HG02970 (cell line): ENCODE data around the gene ADRA2C.

Experiments used
- ATAC-seq: cut with Tn5 transposase; IDR thresholded peaks from one replicate; pipeline ENCODE4 v1.9.1; 2021; ENCODE audit warnings: mild to moderate bottlenecking, moderate library complexity, moderate number of reproducible peaks; ENCODE audit not compliant: unreplicated experiment, low FRiP score

Gene ADRA2C

DNA sequence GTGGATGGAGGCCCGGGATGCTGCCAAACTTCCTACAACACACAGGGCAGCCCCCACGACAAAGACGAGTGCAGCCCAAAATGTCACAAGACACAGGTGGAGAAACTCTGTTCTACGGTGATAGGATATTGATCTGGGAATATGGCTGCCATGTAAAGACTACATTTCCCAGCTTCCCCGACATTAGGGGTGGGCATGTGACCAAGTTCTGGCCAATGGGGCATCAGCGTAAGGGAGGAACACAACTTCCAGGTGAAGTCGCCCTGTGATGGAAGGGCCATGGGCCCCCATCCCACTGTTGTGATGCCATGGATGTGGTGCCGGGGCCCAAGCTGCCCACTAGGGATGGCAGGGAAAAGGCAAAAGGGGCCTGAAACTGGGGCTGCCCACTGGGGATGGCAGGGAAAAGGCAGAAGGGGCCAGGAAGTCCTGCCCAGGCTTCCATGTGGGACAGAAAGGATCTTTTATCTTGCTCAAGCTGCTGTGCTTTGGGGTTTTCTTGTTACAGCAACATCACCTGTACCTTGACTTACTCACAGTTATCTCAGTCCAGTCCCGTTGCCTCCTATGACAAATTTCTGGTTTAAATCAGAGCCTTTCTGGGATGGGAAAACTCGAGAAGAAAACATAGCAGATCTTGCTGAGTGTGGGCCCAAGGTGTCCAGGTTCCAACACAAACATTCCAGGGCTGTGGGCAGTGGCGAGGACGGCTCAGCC is 9.7 kb upstream of the ADRA2C start:
- no peak for ATAC-seq

DNA sequence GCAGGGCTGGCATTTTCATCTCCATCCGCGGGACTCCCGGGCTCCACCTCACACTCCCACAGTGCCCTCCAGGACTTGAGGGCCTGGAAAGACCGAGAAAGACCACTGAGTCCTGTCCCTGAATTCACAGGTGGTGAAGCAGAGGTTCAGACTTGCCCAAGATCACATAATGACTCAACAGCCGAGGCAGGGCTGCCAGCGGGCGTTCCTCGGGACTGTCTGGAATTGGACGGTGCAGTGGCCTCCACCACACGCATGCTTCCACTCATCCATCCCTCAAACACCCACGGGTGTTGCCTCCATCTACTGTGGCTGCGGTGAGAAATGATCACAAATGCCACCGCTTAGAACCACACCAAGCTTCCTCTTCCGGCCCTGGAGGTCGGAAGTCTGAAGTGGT is 6.9 kb upstream of the ADRA2C start:
- no peak for ATAC-seq

DNA sequence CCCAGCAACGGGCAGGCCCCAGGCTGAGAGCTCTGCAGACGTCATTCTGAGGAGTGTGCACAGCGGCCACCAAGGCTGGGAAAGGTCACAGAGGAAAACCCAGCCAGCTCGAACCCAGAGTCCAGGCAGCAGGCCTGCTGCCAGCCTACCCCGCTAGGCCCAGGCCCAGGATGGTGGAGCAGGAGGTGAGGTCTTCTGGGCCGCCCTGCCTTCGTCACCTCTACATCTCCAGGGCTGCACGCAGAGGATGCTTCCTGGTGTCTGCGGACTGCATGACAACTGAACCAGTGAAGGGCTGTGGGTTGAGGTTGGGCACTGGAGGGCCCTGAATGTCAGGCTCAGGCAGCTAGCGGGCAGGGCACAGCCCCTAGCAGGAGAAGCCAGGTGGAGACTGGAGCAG is 5.8 kb upstream of the ADRA2C start:
- no peak for ATAC-seq

DNA sequence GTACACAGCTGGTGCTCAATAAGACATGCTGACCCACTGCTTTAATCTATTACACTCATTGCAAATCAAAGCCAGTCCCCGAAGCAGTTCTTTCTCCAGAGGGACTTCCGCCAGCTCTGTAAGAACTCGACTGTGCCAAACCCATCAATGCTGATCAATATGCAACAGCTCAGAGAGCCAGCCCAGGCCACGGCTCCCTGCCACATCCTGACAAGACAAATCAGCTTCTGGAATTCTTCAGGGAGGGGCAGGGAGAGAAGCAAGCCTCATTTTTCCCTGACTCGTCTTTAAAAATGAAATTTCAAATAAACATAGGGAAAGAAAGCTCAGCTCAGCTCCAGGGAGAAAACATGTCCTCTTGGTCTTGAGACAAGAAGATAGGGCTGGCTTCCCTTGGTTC is 5.3 kb upstream of the ADRA2C start:
- no peak for ATAC-seq

DNA sequence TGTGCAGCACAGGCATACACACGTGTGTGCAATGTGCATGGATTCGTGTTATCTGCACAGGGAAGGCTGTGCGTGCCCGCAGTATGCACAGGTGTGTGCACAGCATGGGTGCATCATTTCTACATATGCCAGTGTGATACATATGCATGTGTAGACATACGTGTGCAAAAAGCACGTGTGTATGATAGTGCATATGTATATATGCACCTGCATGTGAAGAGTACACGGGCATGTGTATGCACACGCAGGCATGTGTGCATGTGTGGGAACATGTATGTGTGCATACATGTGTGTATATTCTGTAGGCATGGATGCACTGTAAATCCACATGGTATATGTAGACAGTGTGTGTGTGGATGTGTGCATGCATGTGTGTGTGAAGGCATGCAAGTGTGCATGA is 3.9 kb upstream of the ADRA2C start:
- ATAC-seq, result no peak

DNA sequence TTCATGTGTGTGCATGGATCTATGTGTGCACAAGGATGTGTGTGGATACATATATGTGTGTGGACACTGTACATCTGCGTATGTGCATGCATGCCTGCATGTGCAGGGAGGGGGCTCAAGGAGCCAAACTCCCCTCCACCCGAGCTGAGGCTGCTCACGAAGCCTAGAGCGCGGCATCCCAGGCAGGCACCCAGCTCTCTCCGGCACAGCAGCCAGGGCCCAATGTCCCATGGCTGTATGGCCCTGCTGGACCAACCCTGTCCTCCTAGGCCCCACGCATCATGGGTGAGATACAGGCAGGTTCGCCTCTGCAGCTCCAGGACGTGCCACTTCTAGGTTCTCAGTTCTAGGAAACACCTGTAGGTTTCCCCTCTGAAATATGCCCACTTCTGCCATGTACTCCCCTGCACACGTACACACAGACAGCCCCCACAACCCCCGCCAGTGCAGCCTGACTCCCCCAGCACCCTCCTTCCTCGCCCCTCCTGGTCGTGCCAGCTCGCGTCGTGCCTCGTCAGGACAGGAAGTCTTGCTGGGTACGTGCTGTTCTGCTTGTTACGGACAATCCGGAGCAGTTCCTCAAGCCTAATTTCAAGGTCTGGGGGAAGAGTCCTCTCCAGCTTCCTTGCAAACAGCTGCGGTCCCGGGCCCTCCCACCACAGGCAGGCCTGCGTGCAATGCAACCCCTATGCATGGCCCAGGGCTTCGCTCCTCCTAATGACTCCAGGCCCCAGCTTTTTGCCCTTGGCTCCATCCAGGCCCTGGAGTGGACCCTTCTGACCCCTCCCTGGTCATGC is 3.2 kb upstream of the ADRA2C start:
- no peak for ATAC-seq

DNA sequence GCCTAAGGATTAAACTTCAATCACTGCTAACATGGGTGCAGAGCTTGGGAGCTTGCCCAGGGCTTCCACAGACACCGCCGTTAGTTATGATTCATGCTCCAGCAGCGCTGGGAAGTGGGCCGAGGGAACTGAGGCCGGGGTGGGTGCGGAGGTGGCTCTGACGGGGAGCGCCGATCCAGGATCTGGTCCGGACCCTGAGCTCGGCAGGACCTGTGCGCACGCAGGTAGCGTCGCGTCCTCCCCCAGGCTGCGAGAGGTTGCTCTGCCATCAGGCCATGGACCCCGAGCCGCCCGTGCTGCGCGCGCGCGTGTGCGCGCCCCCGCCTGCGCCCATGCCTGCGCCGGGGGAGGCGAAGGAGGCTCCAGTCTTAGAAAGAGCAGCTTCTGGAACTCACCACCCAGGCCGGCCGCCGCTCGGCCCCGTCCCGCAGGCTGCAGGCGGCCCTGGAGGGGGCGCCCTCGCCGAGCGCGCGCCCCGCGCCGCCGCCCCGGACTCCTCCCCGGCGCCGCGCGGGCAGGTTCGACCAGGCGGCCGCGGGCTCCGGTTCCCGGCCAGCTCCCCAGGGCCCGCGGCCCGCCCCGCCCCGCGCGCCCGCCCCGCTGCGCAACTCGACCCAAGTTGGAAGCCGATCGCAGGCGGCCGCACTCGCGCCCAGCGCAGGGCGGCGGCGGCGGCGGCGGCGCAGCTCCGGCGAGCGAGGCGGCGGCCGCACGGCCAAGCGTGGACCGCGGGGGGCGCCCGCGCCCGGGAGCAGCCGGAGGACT is 732 bp upstream of the ADRA2C start:
- ATAC-seq, result no peak

DNA sequence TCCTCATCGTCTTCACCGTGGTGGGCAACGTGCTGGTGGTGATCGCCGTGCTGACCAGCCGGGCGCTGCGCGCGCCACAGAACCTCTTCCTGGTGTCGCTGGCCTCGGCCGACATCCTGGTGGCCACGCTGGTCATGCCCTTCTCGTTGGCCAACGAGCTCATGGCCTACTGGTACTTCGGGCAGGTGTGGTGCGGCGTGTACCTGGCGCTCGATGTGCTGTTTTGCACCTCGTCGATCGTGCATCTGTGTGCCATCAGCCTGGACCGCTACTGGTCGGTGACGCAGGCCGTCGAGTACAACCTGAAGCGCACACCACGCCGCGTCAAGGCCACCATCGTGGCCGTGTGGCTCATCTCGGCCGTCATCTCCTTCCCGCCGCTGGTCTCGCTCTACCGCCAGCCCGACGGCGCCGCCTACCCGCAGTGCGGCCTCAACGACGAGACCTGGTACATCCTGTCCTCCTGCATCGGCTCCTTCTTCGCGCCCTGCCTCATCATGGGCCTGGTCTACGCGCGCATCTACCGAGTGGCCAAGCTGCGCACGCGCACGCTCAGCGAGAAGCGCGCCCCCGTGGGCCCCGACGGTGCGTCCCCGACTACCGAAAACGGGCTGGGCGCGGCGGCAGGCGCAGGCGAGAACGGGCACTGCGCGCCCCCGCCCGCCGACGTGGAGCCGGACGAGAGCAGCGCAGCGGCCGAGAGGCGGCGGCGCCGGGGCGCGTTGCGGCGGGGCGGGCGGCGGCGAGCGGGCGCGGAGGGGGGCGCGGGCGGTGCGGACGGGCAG is 792 bp downstream of the ADRA2C start:
- no peak for ATAC-seq

DNA sequence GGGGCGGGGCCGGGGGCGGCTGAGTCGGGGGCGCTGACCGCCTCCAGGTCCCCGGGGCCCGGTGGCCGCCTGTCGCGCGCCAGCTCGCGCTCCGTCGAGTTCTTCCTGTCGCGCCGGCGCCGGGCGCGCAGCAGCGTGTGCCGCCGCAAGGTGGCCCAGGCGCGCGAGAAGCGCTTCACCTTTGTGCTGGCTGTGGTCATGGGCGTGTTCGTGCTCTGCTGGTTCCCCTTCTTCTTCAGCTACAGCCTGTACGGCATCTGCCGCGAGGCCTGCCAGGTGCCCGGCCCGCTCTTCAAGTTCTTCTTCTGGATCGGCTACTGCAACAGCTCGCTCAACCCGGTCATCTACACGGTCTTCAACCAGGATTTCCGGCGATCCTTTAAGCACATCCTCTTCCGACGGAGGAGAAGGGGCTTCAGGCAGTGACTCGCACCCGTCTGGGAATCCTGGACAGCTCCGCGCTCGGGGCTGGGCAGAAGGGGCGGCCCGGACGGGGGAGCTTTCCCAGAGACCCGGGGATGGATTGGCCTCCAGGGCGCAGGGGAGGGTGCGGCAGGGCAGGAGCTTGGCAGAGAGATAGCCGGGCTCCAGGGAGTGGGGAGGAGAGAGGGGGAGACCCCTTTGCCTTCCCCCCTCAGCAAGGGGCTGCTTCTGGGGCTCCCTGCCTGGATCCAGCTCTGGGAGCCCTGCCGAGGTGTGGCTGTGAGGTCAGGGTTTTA is 1.5 kb downstream of the ADRA2C start:
- no peak for ATAC-seq

DNA sequence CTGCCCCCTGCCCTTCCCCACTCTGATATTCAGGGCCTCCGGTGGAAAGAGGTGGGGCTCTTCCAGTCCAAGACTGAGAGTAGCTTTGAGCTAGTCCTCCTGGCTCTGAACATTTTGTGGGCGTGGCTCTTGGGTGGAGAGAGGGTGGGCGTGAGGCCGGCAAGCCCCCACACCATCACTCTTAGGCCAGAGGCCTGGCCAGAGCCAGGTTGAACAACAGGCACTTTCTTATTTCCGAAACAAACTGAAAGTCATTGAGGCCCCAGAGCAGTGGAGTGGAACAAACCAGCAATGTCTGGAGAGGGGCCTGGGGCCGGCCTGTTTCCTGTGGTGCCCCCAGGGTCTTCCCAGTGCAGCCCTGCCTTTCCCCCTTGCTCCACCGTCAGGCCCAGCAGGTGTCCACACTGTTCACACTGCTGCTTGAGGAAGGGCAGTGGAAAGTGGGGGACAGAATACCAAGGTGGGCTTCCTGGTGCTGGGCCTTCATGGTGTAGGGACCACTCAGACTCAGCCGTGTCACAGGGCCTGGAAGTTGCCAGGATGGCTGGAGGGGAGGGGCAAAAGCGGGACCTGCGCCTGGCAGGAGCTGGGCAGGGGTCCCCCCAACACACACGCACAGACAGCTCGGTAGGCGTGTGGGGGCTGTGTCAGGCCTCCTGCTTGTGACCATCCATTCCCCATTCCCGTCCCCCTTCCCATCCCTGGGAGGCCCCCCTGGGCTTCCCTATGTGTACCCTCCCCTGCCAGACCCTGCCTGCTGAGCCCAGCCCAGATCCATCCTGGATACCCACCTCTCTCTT is 2.9 kb downstream of the ADRA2C start:
- no peak for ATAC-seq

DNA sequence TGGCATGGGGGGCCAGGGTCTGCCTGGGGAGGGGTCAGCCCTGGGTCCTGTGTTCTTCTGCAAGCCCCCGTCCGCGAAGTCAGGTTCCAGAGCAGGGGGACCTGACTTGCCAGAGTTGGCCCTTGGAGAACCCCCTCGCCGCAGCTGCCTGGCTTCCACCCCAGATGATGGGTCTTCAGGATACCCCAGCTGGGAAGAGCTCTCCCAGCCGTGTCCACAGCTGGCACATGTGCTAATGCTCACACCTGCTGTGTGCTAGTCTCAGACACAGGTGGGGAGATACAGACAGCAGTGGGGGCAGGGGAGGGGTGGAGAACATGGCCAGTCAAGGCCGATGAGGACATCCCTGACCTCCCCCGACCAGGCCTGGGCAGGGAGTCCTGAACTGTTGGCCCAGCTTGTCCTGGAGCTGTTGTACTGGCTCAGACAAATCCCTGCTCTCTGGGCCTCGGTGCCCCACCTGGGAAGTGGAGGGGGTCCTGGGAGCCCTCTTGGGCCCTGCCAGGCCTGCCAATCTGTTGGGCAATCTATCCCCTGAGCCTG is 3.5 kb downstream of the ADRA2C start:
- no peak for ATAC-seq

DNA sequence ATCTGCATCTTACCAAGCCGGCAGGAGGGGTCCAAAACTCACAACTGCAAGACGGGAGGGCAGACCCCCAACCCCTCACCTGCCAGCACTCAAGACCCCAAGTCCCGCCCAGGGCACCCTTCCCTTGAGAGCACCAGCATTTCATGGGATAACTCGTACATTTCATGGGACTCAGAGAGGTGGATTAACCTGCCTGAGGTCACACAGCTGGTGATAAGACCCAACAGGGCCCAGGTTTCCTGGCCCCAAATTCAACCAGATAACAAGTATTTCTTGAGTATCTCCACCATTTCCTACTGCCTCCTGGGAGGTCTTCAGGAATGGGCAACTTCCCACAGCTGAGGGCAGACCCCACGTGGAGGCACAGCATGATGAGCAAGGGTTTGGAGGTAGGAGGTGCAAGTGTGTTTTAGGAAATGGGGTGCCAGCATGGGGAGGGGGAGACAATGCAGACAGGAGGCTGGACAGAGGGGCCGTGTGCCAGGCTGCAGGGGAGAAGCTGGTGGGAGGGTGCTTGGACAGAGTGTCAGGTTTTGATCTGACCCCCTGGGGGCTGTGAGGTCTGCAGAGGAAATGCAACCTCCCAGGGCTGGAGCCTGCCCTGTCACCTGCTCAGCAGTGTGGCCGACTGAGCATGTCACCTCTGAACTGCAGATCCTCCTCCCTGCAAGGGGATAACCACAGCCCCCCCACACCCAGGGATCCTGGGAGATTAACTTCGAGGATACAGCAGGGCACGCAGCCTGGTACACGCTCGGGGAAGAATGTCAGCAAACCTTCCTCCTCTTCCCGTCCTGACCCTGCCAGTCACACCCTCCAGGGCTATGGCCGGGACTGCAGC is 4.4 kb downstream of the ADRA2C start:
- ATAC-seq, result no peak

DNA sequence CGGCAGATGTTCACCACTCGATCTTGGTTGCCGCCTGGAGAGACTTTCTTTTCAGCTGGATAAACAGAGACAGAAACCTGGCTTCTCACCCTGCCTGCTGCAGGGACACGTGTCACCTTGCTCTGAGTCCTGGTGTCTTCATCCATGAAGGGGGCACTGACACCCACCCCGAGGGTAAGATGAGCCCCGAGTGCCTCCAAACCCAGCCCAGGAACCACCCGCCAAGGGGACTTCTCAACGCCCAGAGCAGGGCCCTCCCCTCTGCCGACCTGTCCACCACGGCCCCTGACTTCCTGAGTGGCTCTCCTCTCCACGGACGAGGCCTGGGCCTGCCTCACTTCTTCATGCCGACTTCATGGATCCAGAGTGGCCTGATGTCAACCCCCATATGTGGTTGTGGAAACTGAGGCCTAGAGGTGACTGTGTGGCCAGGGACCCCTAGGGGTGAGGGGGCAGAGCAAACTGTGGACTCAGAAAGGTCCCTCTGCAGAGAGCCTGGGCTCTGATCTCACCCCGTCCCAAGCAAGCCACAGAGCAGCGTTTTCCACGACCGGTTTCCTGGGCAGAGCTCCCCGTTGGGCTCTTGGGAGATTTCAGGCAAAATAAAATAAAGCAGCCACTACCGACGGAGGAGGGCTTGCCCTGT is 5.1 kb downstream of the ADRA2C start:
- ATAC-seq, result no peak

DNA sequence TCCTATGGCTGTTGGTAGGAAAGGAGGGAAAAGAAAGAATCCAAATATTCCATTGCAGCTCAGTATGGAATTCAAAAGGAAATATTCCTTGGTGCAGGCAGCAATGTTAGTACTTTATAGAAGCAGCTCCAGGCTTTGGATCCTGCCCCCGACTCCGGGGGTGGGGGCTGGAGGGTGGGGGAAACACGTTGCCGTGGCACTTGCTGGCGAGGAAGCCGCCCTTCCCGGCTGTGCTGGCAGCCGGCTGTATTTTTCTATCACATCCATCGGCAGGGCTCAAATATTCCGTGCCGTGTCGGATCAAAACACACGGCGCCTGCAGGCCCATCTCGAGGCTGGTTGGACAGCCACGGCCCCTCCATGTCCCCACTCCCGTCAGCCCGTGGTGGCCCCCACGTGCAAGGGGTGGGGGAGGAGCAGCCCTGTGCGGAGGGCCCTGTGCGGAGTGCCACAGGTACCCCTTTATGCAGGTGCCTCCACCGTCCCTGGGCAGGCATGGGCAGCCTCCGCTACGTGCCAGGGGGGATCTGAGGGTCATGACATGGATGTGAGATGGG is 5.8 kb downstream of the ADRA2C start:
- no peak for ATAC-seq

DNA sequence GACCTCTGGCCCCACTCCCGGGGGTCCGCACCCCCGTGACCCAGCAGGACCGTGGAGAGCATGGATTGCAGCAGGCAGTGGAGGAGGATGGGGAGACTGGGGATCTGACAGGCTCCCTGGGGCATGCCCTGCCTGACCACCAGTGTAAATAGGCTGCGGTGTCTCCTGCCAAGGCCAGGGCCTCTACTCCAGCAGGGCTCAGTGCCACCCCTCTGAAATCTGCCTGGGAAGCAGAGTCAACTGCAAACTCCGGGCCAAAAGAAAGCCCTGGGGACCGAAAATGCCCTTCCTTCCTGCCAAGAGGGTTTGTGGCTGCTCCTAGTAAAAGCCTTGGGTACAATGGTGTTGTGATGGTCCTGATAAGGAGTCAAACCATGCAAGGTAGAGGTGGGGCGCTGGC is 6.4 kb downstream of the ADRA2C start:
- no peak for ATAC-seq

DNA sequence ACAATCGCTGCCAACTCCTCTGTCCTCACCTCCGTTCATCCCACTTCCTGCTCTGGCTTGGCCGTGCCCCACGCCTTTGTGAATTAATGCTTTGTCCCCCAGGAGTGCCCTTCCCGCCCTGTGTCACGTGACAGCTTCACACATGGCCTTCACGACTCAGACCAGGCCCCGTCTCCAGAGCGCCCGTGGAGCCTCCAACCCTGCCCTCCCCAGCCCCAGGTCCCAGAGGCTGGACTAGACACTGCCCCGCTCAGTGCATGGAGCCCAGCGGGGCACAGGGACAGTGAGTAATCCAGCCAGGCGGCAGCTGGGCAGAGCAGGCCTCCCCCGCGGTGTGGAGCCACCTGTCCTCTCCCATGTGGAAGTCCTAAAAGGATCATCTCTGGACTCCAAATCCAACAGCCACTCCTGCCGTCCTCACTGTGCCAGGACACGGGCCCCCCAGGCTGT is 7.4 kb downstream of the ADRA2C start:
- ATAC-seq, result no peak

DNA sequence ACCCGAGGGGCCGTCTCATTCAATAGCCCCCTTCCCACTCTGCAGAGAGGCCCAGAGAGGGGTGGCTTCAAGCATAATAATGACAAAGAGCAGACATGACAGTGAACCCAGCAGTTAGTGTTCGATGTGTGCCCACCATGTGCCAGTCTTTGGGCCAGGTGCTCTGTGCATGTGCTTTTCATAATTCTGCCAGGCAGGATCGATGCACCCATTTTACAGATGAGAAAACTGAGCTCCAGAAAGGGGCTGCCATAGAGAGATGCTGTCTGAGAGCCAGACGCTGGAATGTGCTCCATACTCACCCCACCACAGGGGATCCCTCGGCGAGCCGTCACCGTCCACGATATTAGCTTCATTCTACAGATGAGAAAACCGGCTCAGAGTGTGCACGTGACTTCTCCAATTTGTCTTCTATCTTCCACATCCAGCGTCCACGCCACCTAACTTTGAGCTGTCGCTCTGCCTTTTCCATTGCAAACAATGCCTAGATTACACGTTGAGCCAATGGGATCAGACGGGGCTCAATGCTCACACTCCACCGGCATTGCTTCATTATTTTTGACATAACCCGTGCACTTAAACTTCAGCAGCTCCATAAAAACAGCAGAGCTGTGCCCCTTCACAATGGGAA is 8.2 kb downstream of the ADRA2C start:
- ATAC-seq, result no peak
